Thyroid gland (tissue), 4 donors: Measurements from ENCODE around the gene PIK3AP1.

Experiments used
- POLR2A ChIP-seq, 2 donors: fragments of 450-650 bp; IDR thresholded peaks; one replicate each; pipeline ENCODE4 v1.6.1; 2017; ENCODE audit warnings: antibody characterized with exemption in 2 of 2, mild to moderate bottlenecking in 2 of 2, moderate library complexity in 1 of 2
- TF ChIP-seq, protein P1 (sequence below), 6 experiments: fragments of 200-600 bp in 3 of 6; fragments of 450-650 bp in 3 of 6; sonication (generic) in 3 of 6; IDR thresholded peaks; one replicate each; pipeline ENCODE4 v1.5.1; 2016 to 2019; ENCODE audit warnings: antibody characterized with exemption in 6 of 6, mild to moderate bottlenecking in 2 of 6, inconsistent platforms in 1 of 6, moderate library complexity in 1 of 6

DNA sequence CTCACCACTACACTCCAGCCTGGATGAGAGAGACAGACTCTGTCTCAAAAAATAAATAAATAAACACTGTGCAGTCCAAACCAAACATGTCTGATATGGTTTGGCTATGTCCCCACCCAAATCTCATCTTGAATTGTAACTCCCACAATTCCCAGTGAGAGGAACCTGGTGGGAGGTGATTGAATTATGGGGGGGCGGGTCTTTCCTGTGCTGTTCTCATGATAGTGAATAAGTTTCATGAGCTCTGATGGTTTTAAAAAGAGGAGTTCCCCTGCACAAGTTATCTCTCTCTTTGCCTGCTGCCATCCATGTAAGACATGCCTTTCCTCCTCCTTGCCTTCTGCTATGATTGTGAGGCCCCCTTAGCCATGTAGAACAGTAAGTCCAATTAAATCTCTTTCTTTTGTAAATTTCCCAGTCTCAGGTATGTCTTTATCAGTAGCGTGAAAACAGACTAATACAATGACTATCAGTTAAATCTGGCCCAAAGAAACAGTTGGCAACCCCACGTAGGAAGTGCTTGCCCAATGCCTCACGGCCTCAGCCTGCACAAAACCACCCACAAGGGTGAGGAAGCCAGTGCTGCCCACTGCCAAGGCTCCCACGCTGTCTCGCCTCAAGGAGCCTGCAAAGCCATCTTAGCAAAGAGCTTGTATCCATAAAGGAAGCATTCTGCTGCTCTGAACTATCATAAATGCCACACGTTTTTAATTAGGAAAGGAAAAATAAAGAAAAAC lies 64.7 kb downstream of the PIK3AP1 start:
- TF ChIP-seq, protein P1, sequence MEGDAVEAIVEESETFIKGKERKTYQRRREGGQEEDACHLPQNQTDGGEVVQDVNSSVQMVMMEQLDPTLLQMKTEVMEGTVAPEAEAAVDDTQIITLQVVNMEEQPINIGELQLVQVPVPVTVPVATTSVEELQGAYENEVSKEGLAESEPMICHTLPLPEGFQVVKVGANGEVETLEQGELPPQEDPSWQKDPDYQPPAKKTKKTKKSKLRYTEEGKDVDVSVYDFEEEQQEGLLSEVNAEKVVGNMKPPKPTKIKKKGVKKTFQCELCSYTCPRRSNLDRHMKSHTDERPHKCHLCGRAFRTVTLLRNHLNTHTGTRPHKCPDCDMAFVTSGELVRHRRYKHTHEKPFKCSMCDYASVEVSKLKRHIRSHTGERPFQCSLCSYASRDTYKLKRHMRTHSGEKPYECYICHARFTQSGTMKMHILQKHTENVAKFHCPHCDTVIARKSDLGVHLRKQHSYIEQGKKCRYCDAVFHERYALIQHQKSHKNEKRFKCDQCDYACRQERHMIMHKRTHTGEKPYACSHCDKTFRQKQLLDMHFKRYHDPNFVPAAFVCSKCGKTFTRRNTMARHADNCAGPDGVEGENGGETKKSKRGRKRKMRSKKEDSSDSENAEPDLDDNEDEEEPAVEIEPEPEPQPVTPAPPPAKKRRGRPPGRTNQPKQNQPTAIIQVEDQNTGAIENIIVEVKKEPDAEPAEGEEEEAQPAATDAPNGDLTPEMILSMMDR (IDR thresholded peaks at IDR 0.05) = no peak
- TF ChIP-seq POLR2A (IDR thresholded peaks at IDR 0.05) = no peak
